Stimulated activated naive CD4-positive, alpha-beta T cell treated with Interleukin-2 at 50 U/mL for 16 hours (primary cell): ENCODE results near the gene MMP11.

ENCODE experiments used
- DNase-seq: peaks from one replicate; lab custom pipeline; 2025; lab: John Stamatoyannopoulos, UW

Gene MMP11

DNA sequence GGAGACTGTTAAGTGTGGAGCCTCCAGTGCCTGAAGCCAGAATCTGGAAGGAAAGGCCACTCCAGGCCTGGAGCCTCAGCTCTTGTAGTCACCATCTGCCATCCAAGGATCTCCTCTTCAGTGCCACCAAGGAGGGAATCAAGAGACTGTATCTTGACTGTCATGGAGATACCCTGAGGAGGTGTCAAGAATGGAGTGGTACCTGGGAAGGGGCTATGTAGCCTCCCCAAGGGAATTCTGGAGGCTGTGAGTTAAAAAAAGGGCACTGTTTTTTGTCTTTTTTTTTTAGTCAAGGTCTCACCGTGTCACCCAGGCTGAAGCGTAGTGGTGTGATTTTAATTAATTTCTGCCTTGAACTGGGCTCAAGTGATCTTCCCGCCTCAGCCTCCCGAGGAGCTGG lies 13.1 kb upstream of the MMP11 start:
- DNase-seq, result no peak

DNA sequence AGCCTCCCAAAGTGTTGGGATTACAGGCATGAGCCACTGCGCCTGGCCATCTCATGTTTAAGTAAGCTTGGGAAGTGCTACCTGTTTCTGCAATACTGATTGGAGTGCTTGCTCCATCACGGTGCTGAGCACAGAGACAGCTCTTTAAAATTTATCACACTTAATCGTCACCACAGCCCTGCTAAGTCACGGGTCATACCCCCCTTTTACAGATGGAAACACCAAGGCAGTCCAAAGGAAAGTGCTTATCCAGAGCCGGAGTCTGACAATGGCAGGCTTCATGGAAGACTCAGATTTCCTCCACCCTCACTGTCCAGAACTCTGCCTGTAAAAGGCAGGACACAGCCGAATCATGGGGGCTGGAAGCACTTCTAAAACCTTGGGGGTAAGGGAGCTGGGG lies 12.6 kb upstream of the MMP11 start:
- DNase-seq, result no peak

DNA sequence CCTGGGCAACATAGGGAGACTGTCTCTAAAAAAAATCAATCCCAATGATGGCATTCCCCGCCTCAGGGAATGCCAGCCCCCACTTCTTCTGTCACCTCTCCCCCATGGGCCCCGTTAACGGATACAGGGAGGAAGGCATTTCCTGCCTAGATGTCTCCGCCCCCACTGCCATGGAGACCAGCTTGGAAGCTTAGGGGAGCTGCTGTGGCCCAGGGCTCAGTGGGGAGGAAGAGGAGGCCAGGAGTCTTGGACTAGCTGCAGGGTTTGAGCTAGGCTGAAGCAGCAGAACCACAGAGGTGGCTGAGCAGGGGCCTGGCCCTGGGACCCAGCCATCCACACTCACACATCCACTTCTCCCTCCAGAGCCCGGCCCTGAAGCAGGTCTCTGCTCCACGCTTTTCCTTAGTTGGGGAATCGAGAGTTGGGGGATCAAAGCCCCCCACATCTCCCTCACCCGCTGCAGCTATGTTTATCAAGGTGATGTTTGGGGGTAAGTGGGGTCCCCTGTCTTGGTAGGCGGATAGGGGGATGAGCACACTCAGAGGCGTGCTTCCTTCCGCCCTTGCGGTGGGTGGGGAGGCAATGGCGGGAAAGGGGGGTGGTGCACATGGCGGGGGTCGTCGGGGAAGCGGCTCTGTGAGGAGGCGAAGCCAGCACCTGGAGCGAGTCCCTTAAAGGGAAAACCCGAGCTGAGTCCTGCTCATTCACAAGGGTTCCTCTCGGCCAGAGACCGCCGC lies 9.6 kb upstream of the MMP11 start, which contains the start of gene C22orf15:
TSS of gene C22orf15 (plus strand) at position 149 of the 737 bp plus-strand sequence. CDS start at position 466, 317 bp downstream.
- DNase-seq, result no peak

DNA sequence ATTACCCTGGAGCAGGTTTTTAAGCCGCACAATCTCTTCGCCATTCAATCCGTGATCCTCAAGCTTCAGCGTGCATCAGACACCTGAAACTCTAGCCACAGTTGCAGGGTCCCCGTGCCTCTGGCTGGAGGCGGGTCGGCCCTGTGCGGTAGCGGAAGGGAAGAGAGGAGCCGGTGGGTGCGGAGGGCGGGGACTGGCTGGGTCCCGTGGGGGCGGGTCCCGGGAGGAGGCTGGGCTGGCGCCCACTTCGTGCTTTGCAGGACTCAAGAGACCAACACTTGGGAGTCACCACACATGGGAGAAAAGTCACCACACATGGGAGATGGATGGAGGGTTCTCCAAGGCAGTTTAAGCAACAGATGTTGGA lies 9.1 kb upstream of the MMP11 start:
- DNase-seq, result peak; percentile 27

DNA sequence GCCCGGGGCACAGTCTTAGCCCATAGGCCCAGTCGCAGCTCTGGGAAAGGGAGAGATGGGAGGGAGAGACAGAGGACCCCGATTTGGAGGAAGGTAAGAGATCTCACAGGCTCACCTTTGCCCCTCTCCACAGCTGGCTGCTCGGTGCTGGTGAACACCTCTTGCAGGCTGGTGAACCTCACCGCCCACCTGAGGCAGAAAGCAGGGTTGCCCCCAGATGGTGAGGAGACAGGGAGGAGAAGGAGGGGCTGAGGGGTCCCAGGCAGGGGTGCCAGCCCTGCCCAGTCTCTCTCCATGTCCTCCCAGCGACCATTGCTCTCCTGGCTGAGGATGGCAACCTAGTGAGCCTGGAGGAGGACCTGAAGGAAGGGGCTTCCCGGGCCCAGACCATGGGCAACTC lies 8.7 kb upstream of the MMP11 start:
- no peak for DNase-seq

DNA sequence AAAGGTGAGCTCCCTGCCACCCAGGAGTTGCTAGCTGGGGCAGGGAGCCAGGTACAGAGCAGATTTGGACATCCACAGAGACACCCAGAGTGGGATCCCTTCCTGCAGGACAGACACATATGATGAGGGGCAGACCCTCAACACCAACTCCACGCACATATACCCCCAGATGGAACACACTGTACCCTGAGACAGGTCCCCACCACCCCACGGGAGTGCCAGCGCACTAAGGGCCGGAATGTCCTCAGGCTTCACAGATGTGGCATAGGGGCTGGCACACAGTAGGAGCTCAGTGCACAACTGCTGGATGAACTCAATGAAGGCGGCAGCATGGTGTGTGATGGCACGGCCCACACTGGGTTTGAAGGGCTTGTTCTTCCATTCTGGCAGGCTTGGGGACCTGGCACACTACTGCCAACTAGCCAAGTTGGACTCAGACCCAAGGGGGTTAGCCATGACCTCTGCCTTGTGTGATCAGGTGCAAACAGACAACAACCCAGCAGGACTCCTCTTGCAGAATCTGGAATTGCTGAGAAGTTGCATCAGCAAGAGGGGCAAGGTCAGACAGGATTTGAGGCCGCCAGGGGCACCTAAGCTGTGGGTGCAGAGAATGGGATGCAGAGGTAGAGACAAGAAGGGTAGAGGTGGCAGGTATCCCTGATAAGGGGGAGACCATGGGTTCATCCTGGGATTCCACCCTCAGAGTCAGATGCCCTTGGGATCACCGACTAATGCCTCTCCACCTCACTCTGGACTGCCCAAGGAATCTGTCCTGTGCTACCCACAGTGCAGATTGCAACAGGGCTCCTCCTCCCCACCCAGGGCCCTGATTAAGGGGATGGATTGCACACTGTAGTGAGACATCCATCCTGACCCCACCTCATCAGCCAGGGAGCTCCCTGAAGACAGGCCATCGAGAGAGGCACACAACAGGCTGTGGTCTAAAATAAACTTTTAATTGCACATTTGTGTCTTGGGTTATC lies 7.5 kb upstream of the MMP11 start:
- DNase-seq, result no peak

DNA sequence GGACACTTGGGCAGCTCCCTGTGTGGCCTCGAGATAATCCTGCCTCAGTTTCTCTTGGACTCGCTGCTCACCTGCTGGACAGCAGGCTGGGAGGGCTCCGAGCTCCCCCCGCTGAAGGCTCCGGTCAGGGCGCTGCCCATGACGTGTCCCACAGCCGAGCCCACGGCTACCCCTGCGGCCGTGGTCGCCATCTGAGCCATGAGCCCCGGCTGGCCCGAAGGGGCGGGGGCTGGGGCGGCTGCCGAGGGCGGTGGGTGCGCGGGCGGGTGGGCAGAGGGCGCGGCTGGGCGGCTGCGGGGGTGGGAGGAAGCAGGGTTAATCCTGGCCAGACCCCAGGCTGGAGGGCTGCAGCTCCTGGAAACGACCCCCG lies 5.4 kb upstream of the MMP11 start:
- DNase-seq, result no peak

DNA sequence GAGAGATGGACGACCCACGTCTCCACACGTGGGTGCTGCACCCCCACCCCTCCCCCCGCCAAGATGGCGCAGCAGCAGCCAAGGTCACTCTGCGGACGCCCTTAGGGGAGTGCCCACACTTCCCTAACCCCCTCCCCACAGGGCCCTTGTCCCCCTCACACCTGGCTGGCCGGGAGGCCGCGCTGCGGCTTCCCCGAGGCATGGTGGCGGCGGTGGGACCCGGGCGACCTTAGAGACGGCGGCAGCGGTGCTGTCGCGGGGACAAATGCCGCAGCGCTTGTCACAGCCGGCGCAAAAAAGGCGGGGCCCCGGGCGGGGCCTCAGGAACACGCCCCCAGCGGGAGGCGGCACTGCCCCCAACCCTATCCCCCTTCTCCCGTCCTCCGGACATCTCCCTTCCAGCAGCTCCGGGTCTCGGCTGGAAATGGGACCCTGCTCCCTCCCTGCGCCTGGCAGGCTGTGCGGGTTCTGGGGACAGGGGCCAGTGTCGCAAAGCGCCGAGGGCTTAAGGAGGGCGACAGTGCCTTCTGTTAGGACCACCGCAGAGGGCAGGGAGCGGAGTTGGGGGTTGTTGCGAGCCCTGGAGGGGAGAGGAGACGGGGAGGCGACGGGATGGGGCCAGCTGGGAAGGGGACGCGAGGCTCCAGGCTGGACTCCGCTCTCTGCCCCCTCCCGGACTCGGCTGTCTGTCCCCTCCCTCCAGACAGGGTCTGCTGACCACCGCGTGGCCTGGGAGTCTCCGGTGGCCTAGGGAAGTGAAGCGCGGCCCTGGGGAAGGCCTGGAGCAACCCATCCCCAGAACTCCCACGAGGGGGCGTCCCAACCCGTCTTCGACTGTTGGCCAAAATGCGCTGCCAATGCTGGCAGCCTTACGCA lies 4.7 kb upstream of the MMP11 start, which contains the start of gene CHCHD10:
TSS of gene CHCHD10 (minus strand) at position 300 of the 876 bp plus-strand sequence. CDS start at position 202, 98 bp downstream.
- peak; percentile 67 for DNase-seq

DNA sequence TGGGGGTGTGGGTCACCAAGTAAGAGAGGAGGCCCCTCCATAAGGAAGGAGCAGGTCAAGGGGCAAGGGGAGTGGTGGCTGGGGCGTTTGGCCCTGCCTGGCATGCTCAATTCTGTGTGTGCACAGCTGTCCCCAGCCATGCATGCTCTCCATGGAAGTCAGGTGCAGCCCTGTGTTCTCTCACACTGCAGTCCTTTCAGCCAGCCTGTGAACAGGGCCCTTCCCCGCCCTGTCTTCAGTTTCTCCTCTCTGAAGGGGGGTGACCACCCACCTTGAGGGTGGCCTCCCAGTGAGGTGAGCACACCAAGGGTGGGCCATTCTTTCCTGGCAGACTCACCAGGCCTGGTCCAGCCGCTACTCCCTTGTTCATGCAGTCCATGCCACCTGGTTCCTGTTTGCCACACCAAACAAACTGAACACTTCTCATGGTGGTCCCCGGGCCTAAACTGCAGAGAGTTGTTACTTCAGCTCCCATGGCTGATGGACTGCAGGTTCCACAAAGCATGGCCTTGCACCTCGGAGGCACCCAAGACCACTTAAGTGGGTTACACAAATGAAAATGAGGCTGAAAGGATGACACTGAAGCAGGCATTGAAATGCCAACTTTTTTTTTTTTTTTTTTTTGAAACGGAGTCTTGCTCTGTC lies 3.2 kb upstream of the MMP11 start:
- DNase-seq, result no peak

DNA sequence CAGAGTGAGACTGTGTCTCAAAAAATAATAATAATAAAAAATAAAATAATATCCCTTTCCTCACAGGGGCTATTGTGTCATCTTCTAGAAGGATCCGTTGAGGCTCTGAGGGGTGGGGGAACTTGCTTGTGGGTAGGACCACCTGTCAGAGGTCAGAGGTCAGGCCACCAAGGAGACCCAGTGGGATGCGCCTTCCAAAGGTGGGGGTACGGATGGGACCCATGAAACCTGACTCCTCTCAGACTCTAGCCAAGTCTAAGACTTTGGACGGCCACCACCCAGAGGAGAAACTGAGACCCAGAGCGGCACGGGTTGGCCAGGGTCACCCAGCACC lies 367 bp upstream of the MMP11 start:
- no peak for DNase-seq

DNA sequence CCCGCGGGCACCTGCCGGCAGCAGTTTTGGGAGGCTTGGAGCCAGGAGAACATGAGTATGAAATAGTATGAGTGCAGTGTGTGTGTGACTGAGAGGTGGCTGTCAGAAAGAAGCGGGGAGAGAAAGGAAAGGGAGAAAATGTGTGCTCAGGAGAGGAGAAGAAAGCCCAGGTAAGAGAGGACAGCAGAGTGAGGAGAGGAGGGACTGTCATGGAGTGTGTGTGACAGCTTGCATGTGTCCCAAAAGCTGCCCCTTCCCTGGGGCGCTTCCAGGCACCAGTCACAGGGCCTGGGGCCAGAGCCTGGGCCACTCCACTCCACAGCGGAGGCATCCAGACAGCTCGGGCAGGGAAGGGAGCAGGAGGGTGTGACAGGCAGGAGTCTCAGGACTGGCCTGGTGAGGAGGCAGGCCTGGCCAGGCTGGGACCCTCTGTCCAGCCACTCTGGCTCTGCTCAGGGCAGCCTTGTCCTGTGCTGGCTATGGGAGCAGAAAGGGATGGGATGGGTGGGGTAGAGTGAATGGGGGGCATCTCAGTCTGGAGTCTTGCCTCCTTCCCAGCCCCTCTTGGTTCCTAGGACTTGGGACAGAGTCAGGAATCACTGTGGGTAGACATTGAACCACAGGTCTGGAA lies 949 bp downstream of the MMP11 start:
- no peak for DNase-seq

DNA sequence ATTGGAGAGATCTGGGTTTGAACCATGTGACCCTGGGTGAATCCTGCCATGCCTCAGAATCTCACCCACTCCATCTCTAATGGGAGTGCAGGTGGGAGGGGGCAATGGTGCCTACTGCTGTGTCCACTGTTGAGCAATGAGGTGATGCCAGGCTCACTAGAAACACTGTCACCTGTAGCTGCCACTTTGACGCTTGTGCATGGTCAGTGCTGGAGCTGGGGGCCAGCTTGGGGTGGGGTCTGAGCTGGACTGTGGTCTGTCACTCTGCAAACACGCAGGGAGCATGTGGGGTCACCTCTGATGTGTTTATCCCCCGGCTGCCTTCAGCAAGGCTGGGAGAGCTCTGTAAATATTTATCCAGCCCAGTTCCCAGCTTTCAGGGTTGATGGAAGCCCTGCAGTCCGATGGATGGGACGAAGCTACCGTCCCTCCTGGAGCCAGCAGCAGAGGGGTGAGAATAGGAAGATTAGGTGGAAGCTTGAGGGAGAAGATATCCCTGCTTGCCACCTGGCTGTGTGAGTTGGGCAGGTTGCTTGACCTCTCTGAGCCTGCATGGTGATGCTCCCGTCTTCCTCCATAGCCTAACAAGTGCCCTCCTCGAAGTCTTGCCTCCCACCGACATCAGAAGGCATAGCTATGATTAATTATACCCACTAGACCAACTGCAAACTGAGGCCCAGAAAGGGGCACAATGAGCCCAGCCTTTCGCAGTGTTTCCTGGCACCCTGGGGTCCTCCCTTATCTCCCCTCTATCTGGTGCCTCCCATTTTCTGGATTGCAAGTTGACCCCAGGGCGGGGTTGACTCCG lies 1.7 kb downstream of the MMP11 start:
- no peak for DNase-seq

DNA sequence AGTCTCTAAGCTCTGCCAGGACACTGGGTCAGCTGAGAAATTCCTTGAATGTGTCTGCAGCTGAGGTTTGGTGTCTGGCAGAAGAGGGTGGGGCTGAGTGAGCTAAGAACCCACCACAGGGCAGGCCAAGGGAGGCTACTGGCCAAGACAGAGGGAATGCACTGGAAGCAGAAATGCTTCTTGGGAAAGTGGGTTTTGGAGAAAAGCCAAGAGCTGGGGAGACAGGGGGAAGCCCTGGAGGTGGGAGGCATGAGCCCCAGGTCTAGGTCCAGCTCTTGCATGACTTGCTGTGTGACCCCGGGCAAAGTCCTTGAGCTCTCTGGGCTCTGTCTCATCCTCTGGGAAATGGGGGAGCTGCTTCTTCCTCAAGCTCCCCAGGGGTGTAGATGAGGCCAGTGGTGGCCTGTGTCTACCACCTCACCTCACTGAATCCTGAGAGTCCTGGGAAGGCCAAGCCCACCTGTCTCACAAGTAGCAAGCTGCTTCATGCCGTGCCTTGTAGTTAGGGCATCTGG lies 2.3 kb downstream of the MMP11 start:
- DNase-seq, result no peak

DNA sequence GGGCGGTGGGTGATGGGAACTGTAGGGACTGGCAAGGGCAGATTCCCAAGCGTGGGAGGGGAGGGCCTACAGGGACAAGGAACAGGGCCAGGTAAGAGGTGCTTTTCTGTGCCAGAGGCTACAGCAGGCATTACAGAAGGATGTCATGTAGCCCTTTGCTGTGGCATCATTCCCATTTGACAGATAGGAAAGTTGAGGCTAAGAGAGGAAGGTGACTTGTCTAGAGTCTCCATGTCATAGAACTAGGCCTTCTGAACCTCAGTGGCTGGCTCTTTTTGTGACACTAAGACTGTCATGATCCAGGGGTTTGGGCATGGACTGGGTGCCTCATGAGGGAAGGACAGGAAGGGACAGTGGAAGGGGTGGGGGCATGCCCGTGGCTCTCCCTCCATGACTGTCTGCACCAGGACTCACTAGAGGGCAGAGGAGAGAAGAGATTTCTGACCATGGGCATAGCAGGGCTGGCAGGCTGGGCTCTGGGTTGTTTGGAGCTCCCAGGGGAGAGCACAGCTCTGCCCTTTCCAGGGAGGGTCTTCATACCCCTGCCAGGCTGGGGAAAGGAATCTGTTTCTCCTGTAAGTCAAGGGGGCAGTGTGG lies 3.2 kb downstream of the MMP11 start:
- DNase-seq, result no peak

DNA sequence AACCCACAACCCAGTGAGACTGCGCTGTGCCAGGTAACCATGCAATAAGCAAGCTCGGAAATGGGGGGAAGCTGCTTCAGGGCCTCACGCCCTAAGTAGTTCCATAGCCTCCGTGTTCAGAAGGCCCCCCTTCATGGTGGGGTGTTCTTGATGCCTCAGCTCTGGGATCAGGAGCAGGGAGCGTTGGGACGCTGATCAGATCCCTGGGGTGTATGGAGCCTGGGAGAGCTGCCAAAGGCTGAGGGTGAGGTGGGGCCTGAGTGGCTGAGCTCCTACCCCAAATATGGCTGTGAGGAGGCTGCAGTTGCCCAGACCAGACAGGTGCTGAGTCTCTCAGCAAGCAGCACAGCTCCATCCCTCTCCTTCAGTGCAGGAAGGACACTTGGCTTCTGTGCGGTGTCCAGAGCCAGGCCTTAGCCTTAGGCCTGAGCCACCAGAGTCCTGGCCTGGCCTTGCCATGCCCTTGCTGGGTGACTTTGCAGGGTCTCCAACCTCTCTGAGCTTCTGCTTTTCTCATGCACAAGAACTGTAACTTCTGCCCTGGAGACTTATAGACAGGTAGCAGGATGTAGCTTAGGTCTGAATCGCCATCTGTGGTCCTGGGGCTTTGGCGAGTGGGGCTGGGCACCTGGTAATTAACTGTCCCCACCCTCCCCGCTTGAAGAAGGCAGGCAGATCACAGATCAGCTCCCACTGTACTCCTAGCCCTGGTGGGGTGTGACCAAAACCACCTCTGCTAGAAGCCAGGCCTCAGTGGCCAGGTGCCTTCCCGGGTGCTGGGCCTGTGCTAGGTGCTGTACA lies 5.3 kb downstream of the MMP11 start:
- no peak for DNase-seq

DNA sequence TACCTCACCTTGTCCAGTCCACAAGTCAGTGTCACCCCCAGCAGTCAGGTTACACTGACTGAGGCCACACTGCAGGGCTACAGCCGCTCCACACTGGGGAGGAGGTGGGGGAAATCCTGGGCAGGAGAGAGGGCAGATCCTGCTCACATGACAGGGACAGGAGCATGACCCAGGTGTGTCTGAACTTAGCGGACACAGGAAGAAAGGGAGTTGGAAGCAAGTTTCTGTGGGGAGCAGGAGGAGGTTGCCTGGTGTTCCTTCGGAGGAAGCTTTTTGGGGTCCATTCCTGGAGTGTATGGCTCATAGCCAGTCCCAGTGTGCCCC lies 5.9 kb downstream of the MMP11 start:
- no peak for DNase-seq

DNA sequence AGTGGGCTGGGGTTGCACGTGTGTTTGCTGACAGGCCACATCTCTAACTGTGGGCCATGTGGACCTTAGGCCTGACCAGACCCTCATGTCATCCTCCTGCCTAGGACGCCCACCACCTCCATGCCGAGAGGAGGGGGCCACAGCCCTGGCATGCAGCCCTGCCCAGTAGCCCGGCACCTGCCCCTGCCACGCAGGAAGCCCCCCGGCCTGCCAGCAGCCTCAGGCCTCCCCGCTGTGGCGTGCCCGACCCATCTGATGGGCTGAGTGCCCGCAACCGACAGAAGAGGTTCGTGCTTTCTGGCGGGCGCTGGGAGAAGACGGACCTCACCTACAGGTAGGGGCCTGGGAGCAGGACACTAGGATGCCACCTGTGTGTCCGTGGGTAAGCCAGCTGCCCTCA lies 6.4 kb downstream of the MMP11 start:
- no peak for DNase-seq

DNA sequence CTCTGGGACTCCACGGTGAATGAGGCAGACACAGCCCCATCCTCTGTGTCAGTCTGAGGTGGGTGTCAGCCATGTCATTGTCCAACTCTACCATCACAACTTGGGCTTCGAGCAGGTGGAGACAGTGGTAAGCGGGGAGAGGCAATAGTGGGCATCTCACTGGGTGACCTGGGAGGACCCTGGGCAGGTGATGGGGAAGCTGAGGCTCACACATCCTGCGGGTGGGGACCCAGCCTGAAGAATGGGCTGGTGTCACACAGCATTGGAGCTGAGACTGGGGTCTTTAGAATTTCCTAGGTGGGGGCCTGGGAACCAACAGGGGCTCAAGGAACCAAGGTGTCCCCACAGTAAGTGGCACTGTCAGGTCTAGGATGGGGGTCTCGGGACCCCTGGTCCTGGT lies 7.1 kb downstream of the MMP11 start:
- DNase-seq, result no peak

DNA sequence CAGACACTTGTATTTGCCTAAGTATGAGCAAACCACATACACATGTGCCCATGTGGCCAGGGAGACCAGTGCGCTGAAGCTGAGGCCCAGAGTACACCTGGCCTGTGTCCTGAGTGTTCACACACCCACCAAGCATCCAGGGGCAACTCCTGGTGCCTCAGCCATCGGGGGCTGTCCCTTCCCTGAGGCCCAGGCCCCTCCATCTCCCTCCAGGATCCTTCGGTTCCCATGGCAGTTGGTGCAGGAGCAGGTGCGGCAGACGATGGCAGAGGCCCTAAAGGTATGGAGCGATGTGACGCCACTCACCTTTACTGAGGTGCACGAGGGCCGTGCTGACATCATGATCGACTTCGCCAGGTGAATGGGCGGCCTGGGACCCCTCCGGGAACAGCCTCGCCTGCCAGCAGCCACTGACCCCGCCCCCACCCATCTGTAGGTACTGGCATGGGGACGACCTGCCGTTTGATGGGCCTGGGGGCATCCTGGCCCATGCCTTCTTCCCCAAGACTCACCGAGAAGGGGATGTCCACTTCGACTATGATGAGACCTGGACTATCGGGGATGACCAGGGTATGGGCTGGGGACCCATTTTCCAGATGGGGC lies 7.6 kb downstream of the MMP11 start:
- DNase-seq, result no peak
